ENCODE results near the gene NDUFS4. TPM values are rescaled to one million over a fixed set of nuclear protein-coding genes. Genes with fewer than 3 reads are reported as not detected.
"Not testable (repeated sequence)": the region's sequence is repeated elsewhere in the genome, so short reads cannot be mapped to it uniquely, and the experiment has no call there.

Gene NDUFS4
- 100 to 1,000 TPM; 114 to 136 TPM for total RNA-seq
- long read RNA-seq, partial matches to known transcripts: 0 of 4 reads
- long read RNA-seq, other reads (novel, unspliced or antisense): 0 of 4 reads

DNA sequence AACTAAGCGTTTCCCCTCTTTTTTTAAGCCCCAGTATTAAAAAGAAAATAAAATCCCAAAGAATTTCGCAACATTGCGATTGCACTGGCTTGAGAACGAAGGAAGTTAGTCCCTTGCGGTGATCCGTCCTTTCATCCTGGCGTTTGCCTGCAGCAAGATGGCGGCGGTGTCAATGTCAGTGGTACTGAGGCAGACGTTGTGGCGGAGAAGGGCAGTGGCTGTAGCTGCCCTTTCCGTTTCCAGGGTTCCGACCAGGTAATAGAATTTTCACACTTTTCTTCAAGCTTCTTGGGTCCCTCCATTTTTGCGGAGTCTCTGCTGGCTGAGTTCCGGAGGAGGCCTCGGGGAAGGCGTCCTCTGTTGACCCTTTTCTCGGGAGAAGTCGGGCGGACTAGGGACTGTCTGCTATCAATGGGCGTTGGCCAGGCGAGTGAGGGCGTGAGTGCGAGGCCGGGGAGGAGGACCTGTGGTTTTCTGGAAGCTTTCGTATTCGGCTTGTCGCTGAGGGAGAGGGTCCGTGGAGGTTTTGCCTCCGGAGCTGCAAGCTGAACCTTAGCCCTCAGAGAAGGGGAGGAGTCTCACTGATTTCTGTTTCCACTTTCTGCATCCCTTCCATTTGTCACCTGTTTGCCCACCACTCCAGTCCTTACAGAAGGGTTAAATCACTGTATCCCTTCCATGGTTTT lies at the start of gene NDUFS4:
Gene NDUFS4, plus strand, starts transcription at position 134 of the 686 bp plus-strand sequence. Its CDS starts 24 bp downstream, at position 158.
- intact Hi-C loops (cut with DNase I): no loop called here
- ATAC-seq (peak; percentile 97 to 98), DNase-seq (peak; percentile 91)

GRCh38 chr5:53512539-53512938 lies 47.9 kb upstream of the NDUFS4 start:
- ATAC-seq: no peak
- DNase-seq: no peak
- intact Hi-C loops (cut with DNase I): no loop called here

- DNase-seq: no peak
- ATAC-seq: no peak
- intact Hi-C loops (cut with DNase I): no loop called here
These were observed 44.5 kb upstream of the NDUFS4 start for GRCh38 chr5:53515988-53516387.

GRCh38 chr5:53520813-53521212 lies 39.6 kb upstream of the NDUFS4 start:
- ATAC-seq (no peak), DNase-seq (no peak)
- intact Hi-C loops (cut with DNase I): no loop called here

- ATAC-seq: no peak
- no peak for DNase-seq
- intact Hi-C loops (cut with DNase I): no loop called here
These were observed 22.7 kb upstream of the NDUFS4 start for GRCh38 chr5:53537711-53538110.

- DNase-seq; ATAC-seq; intact Hi-C loops (cut with DNase I): not testable (repeated sequence)
These were observed 19.7 kb upstream of the NDUFS4 start for GRCh38 chr5:53540739-53541138.

DNA sequence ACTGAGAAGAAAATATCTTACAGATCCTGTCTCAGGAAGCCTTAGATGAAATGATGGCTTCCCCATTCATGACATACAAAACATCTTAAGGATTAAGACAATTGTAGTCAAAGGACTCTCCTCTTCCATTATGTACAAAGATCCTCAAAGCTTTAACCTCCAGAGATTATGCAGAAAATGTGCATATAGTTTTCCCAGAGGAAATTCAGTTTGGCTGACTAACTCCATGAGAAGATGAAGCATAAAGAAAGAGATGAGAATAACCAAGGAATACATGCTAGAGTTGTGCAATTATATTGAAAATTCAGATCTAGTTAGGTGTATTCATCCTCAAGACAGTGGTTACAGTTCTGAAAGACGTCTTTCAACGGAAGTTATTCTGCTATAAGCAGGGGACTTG lies 18.6 kb upstream of the NDUFS4 start:
- ATAC-seq (no peak), DNase-seq (no peak)
- intact Hi-C loops (cut with DNase I): no loop called here

DNA sequence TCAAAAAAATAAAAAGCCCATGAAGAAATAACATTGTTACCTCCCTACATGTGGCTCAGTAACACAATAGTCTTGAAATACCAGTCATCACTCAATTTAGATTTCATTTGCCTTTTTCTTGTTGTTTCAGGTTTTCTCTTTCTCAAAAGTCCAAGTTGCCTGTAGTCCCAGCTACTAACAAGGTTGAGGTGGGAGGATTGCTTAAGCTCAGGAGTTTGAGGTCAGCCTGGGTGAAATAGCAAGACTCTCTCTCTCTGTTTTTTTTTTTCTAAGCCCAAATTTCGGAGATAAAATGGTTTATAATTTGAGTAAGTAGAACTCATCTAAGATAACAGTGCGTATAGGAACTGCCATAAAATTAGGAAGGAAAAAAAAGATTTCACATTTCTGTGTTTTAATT lies 17.5 kb upstream of the NDUFS4 start:
- intact Hi-C loops (cut with DNase I): no loop called here
- no peak for ATAC-seq
- no peak for DNase-seq

GRCh38 chr5:53543401-53543800 lies 17.0 kb upstream of the NDUFS4 start:
- intact Hi-C loops (cut with DNase I): no loop called here
- ATAC-seq (peak in 1 of 2 donors; percentile 31), DNase-seq (no peak)

GRCh38 chr5:53545744-53546143 lies 14.7 kb upstream of the NDUFS4 start:
- ATAC-seq (no peak), DNase-seq (no peak)
- intact Hi-C loops (cut with DNase I): no loop called here

- ATAC-seq: no peak
- no peak for DNase-seq
- intact Hi-C loops (cut with DNase I): no loop called here
These were observed 13.2 kb upstream of the NDUFS4 start for GRCh38 chr5:53547226-53547625.

DNA sequence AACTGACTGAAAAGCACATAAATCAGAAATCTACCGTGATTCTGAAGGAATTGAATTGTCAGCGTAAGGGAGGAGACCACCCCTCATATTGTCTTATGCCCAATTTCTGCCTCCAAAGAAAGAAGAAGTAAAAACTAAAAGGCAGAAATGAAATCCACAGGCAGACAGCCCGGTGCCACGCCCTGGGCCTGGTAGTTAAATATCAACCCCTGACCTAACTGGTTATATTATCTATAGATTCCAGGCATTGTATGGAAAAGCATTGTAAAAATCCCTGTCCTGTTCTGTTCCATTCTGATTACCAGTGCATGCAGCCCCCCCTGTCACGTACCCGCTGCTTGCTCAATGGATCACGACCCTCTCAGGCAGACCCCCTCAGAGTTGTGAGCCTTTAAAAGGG lies 11.9 kb upstream of the NDUFS4 start:
- intact Hi-C loops (cut with DNase I); DNase-seq; ATAC-seq: not testable (repeated sequence)

- ATAC-seq: no peak
- intact Hi-C loops (cut with DNase I): no loop called here
- no peak for DNase-seq
These were observed 10.6 kb upstream of the NDUFS4 start for GRCh38 chr5:53549792-53550191.

GRCh38 chr5:53552561-53552960 lies 7.9 kb upstream of the NDUFS4 start:
- no peak for ATAC-seq
- DNase-seq: no peak
- intact Hi-C loops (cut with DNase I): no loop called here

DNA sequence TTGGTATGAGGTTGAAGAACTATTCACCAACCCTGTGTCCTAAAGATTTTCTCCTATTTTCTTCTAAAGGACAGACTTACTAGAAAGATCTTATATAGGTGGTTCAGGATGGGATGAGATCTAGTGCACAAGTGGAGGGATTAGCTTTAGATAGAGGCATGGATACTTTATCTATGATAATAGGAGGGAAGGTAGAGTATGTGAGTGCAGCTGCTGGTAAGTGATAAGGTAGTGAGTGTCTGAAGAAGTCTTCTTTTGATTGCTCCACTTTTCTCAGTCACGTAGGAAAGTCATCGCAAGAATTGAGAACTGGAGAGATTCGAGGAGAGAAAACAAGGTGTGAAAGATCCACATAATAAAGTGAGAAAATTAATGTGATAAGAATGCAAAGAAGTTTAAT lies 6.0 kb upstream of the NDUFS4 start:
- no peak for ATAC-seq
- intact Hi-C loops (cut with DNase I): no loop called here
- DNase-seq: no peak

- intact Hi-C loops (cut with DNase I): no loop called here
- ATAC-seq (no peak), DNase-seq (no peak)
These were observed 5.3 kb upstream of the NDUFS4 start for GRCh38 chr5:53555160-53555559.

- DNase-seq: no peak
- no peak for ATAC-seq
- intact Hi-C loops (cut with DNase I): no loop called here
These were observed 4.4 kb upstream of the NDUFS4 start for GRCh38 chr5:53556001-53556400.

GRCh38 chr5:53557386-53557785 lies 3.1 kb upstream of the NDUFS4 start:
- DNase-seq (no peak), ATAC-seq (no peak)
- intact Hi-C loops (cut with DNase I): no loop called here

GRCh38 chr5:53558966-53559365 lies 1.5 kb upstream of the NDUFS4 start:
- DNase-seq: no peak
- intact Hi-C loops (cut with DNase I): no loop called here
- no peak for ATAC-seq

DNA sequence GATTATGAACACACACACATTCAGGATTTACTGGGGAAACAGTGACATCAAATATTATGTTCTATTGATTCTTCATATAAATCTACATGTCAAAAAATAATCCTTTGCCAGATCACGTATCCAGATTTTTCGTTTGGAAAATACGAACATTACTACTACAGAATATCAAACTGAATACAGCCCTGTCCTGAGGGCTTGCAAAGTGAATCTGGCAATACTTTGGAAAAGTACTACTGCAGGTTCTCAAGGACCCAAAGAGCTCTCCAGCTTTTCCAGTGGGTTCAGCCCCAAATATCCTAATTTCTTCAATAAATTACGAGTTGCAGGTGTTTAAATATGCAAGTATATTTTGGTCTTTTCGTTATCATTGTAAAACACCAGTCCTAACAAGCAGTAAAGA lies 411 bp upstream of the NDUFS4 start:
- intact Hi-C loops (cut with DNase I): no loop called here
- DNase-seq: no peak
- ATAC-seq: peak; percentile 44 to 51

GRCh38 chr5:53568401-53568800 lies 8.0 kb downstream of the NDUFS4 start:
- no peak for ATAC-seq
- intact Hi-C loops (cut with DNase I): no loop called here
- DNase-seq: no peak

Measured in left cardiac atrium (tissue), 4 donors.